PC-9 (cell line): ENCODE data around the gene GTF2IRD1.
"Not testable (repeated sequence)": the region's sequence is repeated elsewhere in the genome, so short reads cannot be mapped to it uniquely, and the experiment has no call there.

Experiments
- CTCF ChIP-seq: fragments of 200-600 bp; sonication (generic); conservative IDR thresholded peaks from 2 replicates; pipeline ENCODE4 v1.6.1; 2017; ENCODE audit warnings: mixed run types, antibody characterized with exemption, mild to moderate bottlenecking, moderate library complexity
- EZH2 ChIP-seq: fragments of 200-600 bp; sonication (generic); IDR thresholded peaks from 2 replicates; pipeline ENCODE4 v1.8.0; 2017; ENCODE audit warnings: antibody characterized with exemption, low read depth

GRCh38 chr7:74411571-74411970 is 42.1 kb upstream of the GTF2IRD1 start:
- not testable (repeated sequence) for TF ChIP-seq EZH2, CTCF
